Breast epithelium (tissue), 3 donors: ENCODE data around the gene RGS3.

Source experiments
- CTCF ChIP-seq, 3 donors: fragments of 450-650 bp; IDR thresholded peaks; one replicate each; pipeline ENCODE4 v1.5.1; 2016 to 2017; ENCODE audit warnings: antibody characterized with exemption in 3 of 3, mild to moderate bottlenecking in 3 of 3, moderate library complexity in 3 of 3
- POLR2A ChIP-seq: fragments of 450-650 bp; IDR thresholded peaks from one replicate; pipeline ENCODE4 v1.6.1; 2016; ENCODE audit warnings: antibody characterized with exemption, mild to moderate bottlenecking, moderate library complexity
- POLR2AphosphoS5 ChIP-seq, 3 donors: sonication (generic); formaldehyde crosslinking; IDR thresholded peaks; one replicate each; pipeline ENCODE4 v1.6.1; 2017; ENCODE audit warnings: antibody characterized with exemption in 3 of 3

GRCh38 chr9:113501852-113502251 lies 38.3 kb downstream of the RGS3 start:
- TF ChIP-seq POLR2A = no peak
- TF ChIP-seq CTCF (IDR thresholded peaks at IDR 0.05) = no peak
- no peak for TF ChIP-seq POLR2AphosphoS5 (IDR thresholded peaks at IDR 0.05)
